Esophagus squamous epithelium (tissue), 5 donors: ENCODE results near the gene CRLF1. TPM values are rescaled to one million over a fixed set of nuclear protein-coding genes. Genes with fewer than 3 reads are reported as not detected.

Source experiments
- DNase-seq: peaks from one replicate; lab custom pipeline; 2025; lab: John Stamatoyannopoulos, UW
- H3K27ac ChIP-seq, 4 donors: fragments of 200-600 bp; sonication (generic); one replicate each; pipeline ENCODE4 v1.5.1; 2016 to 2019; ENCODE audit warnings: mild to moderate bottlenecking in 1 of 4
- H3K27me3 ChIP-seq, 4 donors: fragments of 200-600 bp; sonication (generic); 1 replicate in 3 of 4; 2 replicates in 1 of 4; pipeline versions ENCODE4 v1.5.1 to v1.6.0; 2017 to 2021; ENCODE audit warnings: antibody characterized with exemption in 1 of 4
- H3K36me3 ChIP-seq, 3 donors: fragments of 200-600 bp; sonication (generic); one replicate each; pipeline ENCODE4 v1.5.1; 2016 to 2019
- H3K4me1 ChIP-seq, 3 donors: fragments of 200-600 bp; sonication (generic); one replicate each; pipeline ENCODE4 v1.5.1; 2017 to 2019
- H3K4me3 ChIP-seq, 4 donors: fragments of 200-600 bp; sonication (generic); 1 replicate in 3 of 4; 2 replicates in 1 of 4; pipeline ENCODE4 v1.5.1; 2016 to 2019; ENCODE audit warnings: mild to moderate bottlenecking in 2 of 4, moderate library complexity in 1 of 4
- H3K9me3 ChIP-seq, 3 donors: fragments of 200-600 bp; sonication (generic); one replicate each; pipeline ENCODE4 v1.5.1; 2016 to 2019
- POLR2A ChIP-seq, 4 donors: fragments of 450-650 bp; IDR thresholded peaks; one replicate each; pipeline ENCODE4 v1.6.1; 2017; ENCODE audit warnings: antibody characterized with exemption in 4 of 4, mild to moderate bottlenecking in 4 of 4, moderate library complexity in 3 of 4
- WGBS, 2 donors: methylation state at CpG; one replicate each; pipeline ENCODE4 v1.1.5; 2018; 5-methylcytosine and 5-hydroxymethylcytosine counted together
- intact Hi-C: fragments of 100-400 bp; cut with DNase I; formaldehyde crosslinking; loops from one replicate; pipeline ENCODE4 v1.15.0; 2022
- total RNA-seq, 4 donors: library from RNA; depleted of rRNA; stranded (reverse); fragments of >200 nt; gene quantifications; one replicate each; pipeline ENCODE4 v1.1.0, GENCODE V29; 2016
- TF ChIP-seq, protein P1 (sequence below), 6 experiments: fragments of 450-650 bp in 4 of 6; fragments of 200-600 bp in 2 of 6; sonication (generic) in 2 of 6; IDR thresholded peaks; one replicate each; pipeline ENCODE4 v1.5.1; 2016 to 2019; ENCODE audit warnings: antibody characterized with exemption in 6 of 6, mild to moderate bottlenecking in 4 of 6, moderate library complexity in 4 of 6
- donor health status: DM: yes; HTN: yes; CAD: no.

CRLF1 gene
- total RNA-seq, 4 donors from 2014 or later = 13.2 to 82.6 (median 19.3) TPM

DNA sequence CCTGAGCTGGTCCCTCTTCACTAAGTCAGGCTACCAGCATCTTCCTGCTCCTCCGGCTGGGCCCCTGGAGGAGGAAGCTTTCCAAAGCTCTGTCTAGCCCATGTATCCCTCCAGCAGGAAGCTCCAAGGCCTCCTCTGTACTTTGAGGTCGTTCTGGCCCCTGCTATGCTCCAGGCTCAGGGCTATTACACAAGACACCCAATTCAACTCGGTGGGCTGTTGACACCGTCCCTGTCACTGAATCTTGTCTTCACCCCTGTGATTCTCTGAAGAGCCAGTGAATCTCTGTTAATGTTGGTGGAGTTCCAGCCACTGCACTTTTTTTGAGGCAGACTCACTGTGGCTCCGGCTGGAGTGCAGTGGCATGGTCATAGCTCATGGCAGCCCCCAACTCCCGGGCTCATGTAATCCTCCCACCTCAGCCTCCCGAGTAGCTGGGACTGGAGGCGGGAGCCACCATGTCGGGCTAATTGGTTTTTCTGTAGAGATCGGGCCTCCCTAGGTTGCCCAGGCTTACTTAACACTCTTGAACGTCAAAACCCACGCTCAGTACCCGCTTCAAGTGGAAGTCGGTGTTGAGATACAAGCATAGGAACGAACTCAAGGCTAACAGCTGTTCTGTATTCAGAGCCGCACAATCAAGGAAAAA lies 18.5 kb downstream of the CRLF1 start:
- H3K36me3 ChIP-seq = peaks cover 0 to 20% (median 7%) of the 10 kb centered on the region in 3 donors
- H3K4me3 ChIP-seq = peak overlapping the region; percentile 62 to 95 (median 84)
- H3K27ac ChIP-seq = peak overlapping the region; percentile 85 to 95 (median 90)
- H3K9me3 ChIP-seq = no peaks in the 10 kb centered on the region
- 16 to 24% methylated on average over 9 to 15 of the region's 16 CpGs for WGBS, 2 donors
- intact Hi-C loops = no loop called here
- peaks cover 8 to 33% (median 22%) of the 10 kb centered on the region in 3 donors for H3K4me1 ChIP-seq
- TF ChIP-seq, protein P1, sequence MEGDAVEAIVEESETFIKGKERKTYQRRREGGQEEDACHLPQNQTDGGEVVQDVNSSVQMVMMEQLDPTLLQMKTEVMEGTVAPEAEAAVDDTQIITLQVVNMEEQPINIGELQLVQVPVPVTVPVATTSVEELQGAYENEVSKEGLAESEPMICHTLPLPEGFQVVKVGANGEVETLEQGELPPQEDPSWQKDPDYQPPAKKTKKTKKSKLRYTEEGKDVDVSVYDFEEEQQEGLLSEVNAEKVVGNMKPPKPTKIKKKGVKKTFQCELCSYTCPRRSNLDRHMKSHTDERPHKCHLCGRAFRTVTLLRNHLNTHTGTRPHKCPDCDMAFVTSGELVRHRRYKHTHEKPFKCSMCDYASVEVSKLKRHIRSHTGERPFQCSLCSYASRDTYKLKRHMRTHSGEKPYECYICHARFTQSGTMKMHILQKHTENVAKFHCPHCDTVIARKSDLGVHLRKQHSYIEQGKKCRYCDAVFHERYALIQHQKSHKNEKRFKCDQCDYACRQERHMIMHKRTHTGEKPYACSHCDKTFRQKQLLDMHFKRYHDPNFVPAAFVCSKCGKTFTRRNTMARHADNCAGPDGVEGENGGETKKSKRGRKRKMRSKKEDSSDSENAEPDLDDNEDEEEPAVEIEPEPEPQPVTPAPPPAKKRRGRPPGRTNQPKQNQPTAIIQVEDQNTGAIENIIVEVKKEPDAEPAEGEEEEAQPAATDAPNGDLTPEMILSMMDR (IDR thresholded peaks at IDR 0.05) = no peak
- no peak for TF ChIP-seq POLR2A (IDR thresholded peaks at IDR 0.05)
- DNase-seq = no peak
- no peaks in the 10 kb centered on the region for H3K27me3 ChIP-seq

DNA sequence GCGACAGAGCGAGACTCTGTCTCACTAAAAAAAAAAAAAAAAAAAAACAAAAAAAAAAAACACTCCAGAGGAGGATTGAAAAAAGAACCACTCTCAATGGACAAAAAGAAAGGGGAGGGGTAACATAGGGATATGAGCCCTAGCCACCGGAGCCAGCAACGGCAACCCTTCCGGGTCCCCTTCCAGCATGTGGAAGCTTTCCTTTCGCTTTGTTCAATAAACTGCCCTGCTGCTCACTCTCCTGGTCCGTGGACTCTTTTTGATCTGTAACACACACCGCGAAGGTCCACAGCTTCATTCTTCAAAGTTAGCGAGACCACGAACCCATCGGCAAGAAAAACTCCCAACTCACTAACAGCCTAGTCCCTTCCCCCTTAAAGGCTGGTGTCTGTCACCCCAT lies 19.0 kb downstream of the CRLF1 start:
- Histone ChIP-seq H3K4me3 (no peak overlapping the region), H3K4me1 (peaks cover 8 to 33% (median 22%) of the 10 kb centered on the region in 3 donors), H3K27ac (peak overlapping the region in 3 of 4 donors; percentile 86 to 95 (median 94)), H3K36me3 (peaks cover 0 to 20% (median 7%) of the 10 kb centered on the region in 3 donors), H3K27me3 (no peaks in the 10 kb centered on the region), H3K9me3 (no peaks in the 10 kb centered on the region)
- intact Hi-C loops = no loop called here
- DNase-seq = no peak
- TF ChIP-seq, protein P1 (IDR thresholded peaks at IDR 0.05) = no peak
- TF ChIP-seq POLR2A (IDR thresholded peaks at IDR 0.05) = no peak
- 81 to 93% methylated on average over 10 of the region's 12 CpGs for WGBS, 2 donors

DNA sequence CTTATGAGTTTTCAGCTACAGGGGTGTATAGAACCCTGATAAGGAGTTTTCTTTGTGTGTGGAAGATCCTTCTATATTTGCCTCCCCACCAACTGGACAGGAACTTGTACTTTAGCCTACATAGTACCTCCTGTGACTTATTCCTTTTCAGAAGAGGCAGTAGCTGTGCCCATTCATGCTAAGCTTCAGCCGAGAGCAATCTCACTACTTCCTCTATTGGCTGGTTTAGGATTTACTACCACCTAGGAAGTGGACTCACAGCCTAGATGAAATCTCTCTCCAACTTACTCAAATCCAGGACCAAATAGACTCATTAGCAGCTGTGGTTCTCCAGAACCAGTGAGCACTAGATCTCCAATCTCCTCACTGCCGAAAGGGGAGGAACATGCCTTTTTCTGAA lies 20.3 kb downstream of the CRLF1 start:
- peaks cover 8 to 33% (median 22%) of the 10 kb centered on the region in 3 donors for H3K4me1 ChIP-seq
- no peak overlapping the region for H3K27ac ChIP-seq
- H3K9me3 ChIP-seq = no peaks in the 10 kb centered on the region
- WGBS, 2 donors = 48 to 65% methylated on average over 2 of the region's 2 CpGs
- H3K4me3 ChIP-seq = no peak overlapping the region
- no peak for TF ChIP-seq POLR2A (IDR thresholded peaks at IDR 0.05)
- TF ChIP-seq, protein P1 (IDR thresholded peaks at IDR 0.05) = no peak
- H3K36me3 ChIP-seq = peaks cover 0 to 11% (median 7%) of the 10 kb centered on the region in 3 donors
- DNase-seq = no peak
- intact Hi-C loops = no loop called here
- H3K27me3 ChIP-seq = no peaks in the 10 kb centered on the region

DNA sequence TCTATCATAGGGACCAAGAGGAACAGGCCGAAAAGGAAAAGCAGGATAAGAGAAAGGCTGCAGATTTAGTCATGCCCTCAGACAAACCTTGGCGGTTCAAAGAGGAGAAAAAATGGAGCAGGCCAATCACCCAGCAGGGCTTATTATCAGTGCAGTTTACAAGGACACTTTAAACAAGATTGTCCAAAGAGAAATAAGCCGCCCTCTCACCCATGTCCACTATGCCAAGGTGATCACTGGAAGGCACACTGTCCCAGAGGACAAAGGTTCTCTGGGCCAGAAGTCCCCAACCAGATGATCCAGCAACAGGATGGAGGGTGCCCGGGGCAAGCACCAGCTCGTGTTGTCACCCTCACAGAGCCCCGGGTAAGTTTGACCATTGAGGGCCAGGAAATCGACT lies 26.3 kb downstream of the CRLF1 start:
- no peak overlapping the region for H3K4me3 ChIP-seq
- H3K9me3 ChIP-seq = no peaks in the 10 kb centered on the region
- 65 to 74% methylated on average over 4 to 7 of the region's 7 CpGs for WGBS, 2 donors
- DNase-seq = no peak
- intact Hi-C loops = no loop called here
- H3K27ac ChIP-seq = no peak overlapping the region
- peaks cover 0 to 33% (median under 1%) of the 10 kb centered on the region in 3 donors for H3K36me3 ChIP-seq
- H3K27me3 ChIP-seq = no peaks in the 10 kb centered on the region
- no peaks in the 10 kb centered on the region for H3K4me1 ChIP-seq
- TF ChIP-seq, protein P1 (IDR thresholded peaks at IDR 0.05) = no peak

DNA sequence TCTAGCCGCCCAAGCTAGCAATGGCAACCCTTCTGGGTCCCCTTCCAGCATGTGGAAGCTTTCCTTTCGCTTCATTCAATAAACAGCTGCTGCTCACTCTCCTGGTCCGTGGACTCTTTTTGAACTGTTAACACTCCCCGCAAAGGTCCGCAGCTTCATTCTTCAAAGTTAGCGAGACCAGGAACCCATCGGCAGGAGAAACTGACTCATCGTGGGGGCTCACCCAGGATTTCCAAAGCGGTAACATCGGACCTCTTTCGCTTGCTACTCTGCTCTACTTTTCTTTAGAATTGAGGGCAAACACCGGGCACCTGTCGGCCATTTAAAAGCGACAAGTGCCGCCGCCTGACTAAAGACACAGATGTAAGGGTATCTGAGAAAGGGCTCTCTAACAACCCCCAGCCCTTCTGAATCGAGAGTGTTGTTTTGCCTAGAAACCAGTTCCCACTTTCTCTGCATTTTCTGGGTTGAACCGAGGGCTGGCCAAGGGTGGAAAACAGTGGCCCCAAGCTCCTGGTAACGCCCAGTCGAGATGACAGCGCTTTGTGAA lies 29.2 kb downstream of the CRLF1 start:
- H3K4me1 ChIP-seq = peaks cover 9 to 17% (median 15%) of the 10 kb centered on the region in 3 donors
- H3K4me3 ChIP-seq = no peak overlapping the region
- TF ChIP-seq POLR2A (IDR thresholded peaks at IDR 0.05) = no peak
- TF ChIP-seq, protein P1 (IDR thresholded peaks at IDR 0.05) = no peak
- H3K9me3 ChIP-seq = no peaks in the 10 kb centered on the region
- no peak overlapping the region for H3K27ac ChIP-seq
- intact Hi-C loops = loop anchor here (10.0 kb wide), 1 partner anchor 103 kb away; no protein-coding TSS in a partner anchor
- 85 to 89% methylated on average over 18 to 19 of the region's 21 CpGs for WGBS, 2 donors
- peaks cover 16 to 57% (median 21%) of the 10 kb centered on the region in 3 donors for H3K36me3 ChIP-seq
- DNase-seq = no peak
- H3K27me3 ChIP-seq = no peaks in the 10 kb centered on the region
